B cell (primary cell): ENCODE results near the gene TOMM6. TPM values are rescaled to one million over a fixed set of nuclear protein-coding genes. Genes with fewer than 3 reads are reported as not detected.

ENCODE experiments used
- ATAC-seq: fragments of 200-7000 bp; cut with Tn5 transposase; one replicate; pipeline ENCODE4 v1.10.0; 2021; ENCODE audit warnings: low read depth, mild to moderate bottlenecking, moderate number of reproducible peaks, moderate library complexity
- CTCF ChIA-PET: fragments of 350-600 bp; sonication (Branson Sonifier 250); formaldehyde crosslinking; loops from one replicate; lab custom pipeline; 2021; ENCODE audit warnings: antibody characterized with exemption, inconsistent platforms; lab: Charles Lee
- POLR2A ChIA-PET: fragments of 350-600 bp; sonication (Branson Sonifier 250); formaldehyde crosslinking; loops from one replicate; lab custom pipeline; 2021; ENCODE audit warnings: antibody characterized with exemption; lab: Charles Lee
- DNase-seq: peaks from one replicate; pipeline ENCODE4 v3.0.0; 2013
- H2AFZ ChIP-seq: 2 replicates; pipeline ENCODE4 v1.6.1; 2012; ENCODE audit warnings: mild to moderate bottlenecking, low read depth, low read length; ENCODE audit not compliant: insufficient read depth, poor library complexity, severe bottlenecking
- H3K27ac ChIP-seq, 2 donors: 1 replicate in 1 of 2; 2 replicates in 1 of 2; pipeline ENCODE4 v1.5.1; 2012 to 2013; ENCODE audit warnings: low read length in 2 of 2, mild to moderate bottlenecking in 2 of 2, moderate library complexity in 1 of 2
- H3K27me3 ChIP-seq, 4 experiments: fragments of 200-600 bp in 1 of 4; sonication (generic) in 1 of 4; replicated peaks in 1 of 4; 1 replicate in 2 of 4; 2 replicates in 2 of 4; pipeline versions ENCODE4 v1.6.1 to v1.7.0; 2013 to 2016; ENCODE audit warnings: low read length in 3 of 4, mild to moderate bottlenecking in 2 of 4, mixed read lengths in 1 of 4, moderate library complexity in 1 of 4; ENCODE audit not compliant: insufficient read depth in 4 of 4, control insufficient read depth in 3 of 4; ENCODE audit errors: control extremely low read depth in 1 of 4
- H3K36me3 ChIP-seq, 2 experiments: replicated peaks in 1 of 2; 1 replicate in 1 of 2; 2 replicates in 1 of 2; pipeline versions ENCODE4 v1.6.1 to v1.7.1; 2013; ENCODE audit warnings: low read length in 1 of 2; ENCODE audit not compliant: insufficient read depth in 2 of 2, control insufficient read depth in 1 of 2; ENCODE audit errors: control extremely low read depth in 1 of 2, extremely low read depth in 1 of 2
- H3K4me1 ChIP-seq, 2 donors: fragments of 200-600 bp in 1 of 2; sonication (generic) in 1 of 2; 1 replicate in 1 of 2; 2 replicates in 1 of 2; pipeline versions ENCODE4 v1.5.1 to v1.6.1; 2013 to 2017; ENCODE audit warnings: low read length in 2 of 2; ENCODE audit not compliant: control insufficient read depth in 2 of 2, insufficient read depth in 2 of 2
- H3K4me2 ChIP-seq: replicated peaks from 2 replicates; pipeline ENCODE3; 2012; ENCODE audit warnings: mild to moderate bottlenecking, low read depth, low read length; ENCODE audit not compliant: poor library complexity, severe bottlenecking
- H3K4me3 ChIP-seq, 5 experiments: fragments of 200-600 bp in 1 of 5; sonication (generic) in 1 of 5; 1 replicate in 3 of 5; 2 replicates in 2 of 5; pipeline versions ENCODE4 v1.5.1 to v1.7.0; 2011 to 2016; ENCODE audit warnings: low read length in 4 of 5, mild to moderate bottlenecking in 4 of 5, low read depth in 2 of 5, control low read depth in 1 of 5, moderate library complexity in 1 of 5; ENCODE audit not compliant: insufficient read depth in 1 of 5; ENCODE audit errors: control extremely low read depth in 1 of 5, extremely low read depth in 1 of 5
- H3K79me2 ChIP-seq: fragments of 200-600 bp; sonication (generic); one replicate; pipeline ENCODE4 v1.6.0; 2016; ENCODE audit warnings: low read length; ENCODE audit not compliant: control insufficient read depth, insufficient read depth
- H3K9ac ChIP-seq: fragments of 200-600 bp; sonication (generic); 2 replicates; pipeline ENCODE4 v1.6.1; 2017; ENCODE audit warnings: mild to moderate bottlenecking, low read length, moderate library complexity
- H3K9me3 ChIP-seq, 3 donors: one replicate each; pipeline versions ENCODE4 v1.6.1 to v1.7.1; 2013; ENCODE audit warnings: low read length in 2 of 3; ENCODE audit not compliant: control insufficient read depth in 2 of 3, insufficient read depth in 1 of 3; ENCODE audit errors: control extremely low read depth in 1 of 3
- H4K20me1 ChIP-seq: 2 replicates; pipeline ENCODE4 v1.6.0; 2012; ENCODE audit warnings: mild to moderate bottlenecking, low read length; ENCODE audit not compliant: insufficient read depth, control insufficient read depth, poor library complexity, severe bottlenecking
- H3K27ac Mint-ChIP-seq: one replicate; pipeline ENCODE4 v1.8.0; 2021; ENCODE audit warnings: mixed read lengths
- H3K27me3 Mint-ChIP-seq: one replicate; pipeline ENCODE4 v1.8.0; 2021; ENCODE audit warnings: mixed read lengths
- H3K4me1 Mint-ChIP-seq: one replicate; pipeline ENCODE4 v1.8.0; 2021; ENCODE audit warnings: mixed read lengths
- H3K4me3 Mint-ChIP-seq: one replicate; pipeline ENCODE4 v1.8.0; 2021; ENCODE audit warnings: mixed read lengths
- H3K9me3 Mint-ChIP-seq: one replicate; pipeline ENCODE4 v1.8.0; 2022; ENCODE audit warnings: mixed read lengths; ENCODE audit not compliant: insufficient read depth
- EZH2 ChIP-seq: IDR thresholded peaks from 2 replicates; pipeline ENCODE4 v1.6.1; 2012; ENCODE audit warnings: borderline replicate concordance, low read depth, mild to moderate bottlenecking, moderate library complexity, low read length; ENCODE audit not compliant: insufficient read depth, poor library complexity, severe bottlenecking
- WGBS: methylation state at CpG from one replicate; pipeline ENCODE4 v1.1.5; 2013; ENCODE audit warnings: missing lambda C conversion rate; ENCODE audit not compliant: insufficient coverage; 5-methylcytosine and 5-hydroxymethylcytosine counted together
- intact Hi-C: fragments of 100-400 bp; cut with micrococcal nuclease; formaldehyde crosslinking; loops from one replicate; pipeline ENCODE4 v1.10.0; 2022
- polyA plus RNA-seq: library from polyadenylated mRNA; depleted of rRNA; stranded (reverse); fragments of >200 nt; gene quantifications from 2 replicates; pipeline ENCODE4 v1.2.3, GENCODE V29; 2012
- total RNA-seq, 2 donors: library from RNA; stranded (reverse); fragments of 120-200 nt in 1 of 2; gene quantifications; 1 replicate in 1 of 2; 2 replicates in 1 of 2; pipeline versions ENCODE4 v1.2.3 to v1.2.4, GENCODE V29; 2013 to 2022
- TF ChIP-seq, protein P1 (sequence below): fragments of 200-600 bp; IDR thresholded peaks from one replicate; pipeline ENCODE4 v1.8.0; 2022; ENCODE audit warnings: antibody characterized with exemption, mild to moderate bottlenecking

TOMM6 gene
- total and polyA plus RNA-seq, 2 donors (not counting 1 experiment from before 2014, with no cell fraction given): 117 to 239 TPM

DNA sequence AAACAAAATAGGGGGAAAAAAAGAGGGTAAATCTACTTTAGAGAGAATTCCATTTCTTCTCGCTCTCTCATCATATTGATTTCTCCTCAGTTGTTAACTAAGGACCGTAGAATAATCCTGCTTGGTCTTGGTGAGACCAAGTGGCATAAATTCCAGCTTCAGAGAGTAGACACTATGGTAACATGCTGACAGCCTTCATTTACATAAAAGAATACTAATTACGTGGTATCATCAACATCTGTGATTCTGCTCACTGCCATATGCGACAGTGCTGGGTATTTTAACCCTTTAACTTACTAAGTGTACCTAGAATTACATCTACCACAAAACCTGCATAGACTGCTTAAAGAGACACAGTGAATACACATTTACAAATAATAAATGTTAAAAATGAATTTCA is 27.1 kb downstream of the TOMM6 start:
- Histone ChIP-seq H2AFZ (no peak overlapping the region), H3K27me3 (no peaks in the 10 kb centered on the region), H3K9me3 (no peaks in the 10 kb centered on the region), H3K4me3 (no peak overlapping the region), H3K9ac (no peak overlapping the region), H3K4me2 (no peak overlapping the region), H3K79me2 (no peaks in the 10 kb centered on the region), H3K36me3 (no peaks in the 10 kb centered on the region), H3K4me1 (no peaks in the 10 kb centered on the region), H4K20me1 (no peaks in the 10 kb centered on the region), H3K27ac (no peak overlapping the region)
- CTCF ChIA-PET: interaction anchor here (1.5 kb wide), 1 partner anchor 28 kb away, joined by 3 read pairs; the partner anchor contains the start of gene TOMM6
- ATAC-seq: no peak
- Mint-ChIP-seq H3K4me1 (no peaks in the 10 kb centered on the region), H3K27ac (no peak overlapping the region), H3K27me3 (no peaks in the 10 kb centered on the region), H3K4me3 (no peak overlapping the region), H3K9me3 (no peaks in the 10 kb centered on the region)
- intact Hi-C loops: no loop called here
- WGBS: 100% methylated on average over 2 of the region's 4 CpGs
- no peak for TF ChIP-seq EZH2
- TF ChIP-seq, protein P1, sequence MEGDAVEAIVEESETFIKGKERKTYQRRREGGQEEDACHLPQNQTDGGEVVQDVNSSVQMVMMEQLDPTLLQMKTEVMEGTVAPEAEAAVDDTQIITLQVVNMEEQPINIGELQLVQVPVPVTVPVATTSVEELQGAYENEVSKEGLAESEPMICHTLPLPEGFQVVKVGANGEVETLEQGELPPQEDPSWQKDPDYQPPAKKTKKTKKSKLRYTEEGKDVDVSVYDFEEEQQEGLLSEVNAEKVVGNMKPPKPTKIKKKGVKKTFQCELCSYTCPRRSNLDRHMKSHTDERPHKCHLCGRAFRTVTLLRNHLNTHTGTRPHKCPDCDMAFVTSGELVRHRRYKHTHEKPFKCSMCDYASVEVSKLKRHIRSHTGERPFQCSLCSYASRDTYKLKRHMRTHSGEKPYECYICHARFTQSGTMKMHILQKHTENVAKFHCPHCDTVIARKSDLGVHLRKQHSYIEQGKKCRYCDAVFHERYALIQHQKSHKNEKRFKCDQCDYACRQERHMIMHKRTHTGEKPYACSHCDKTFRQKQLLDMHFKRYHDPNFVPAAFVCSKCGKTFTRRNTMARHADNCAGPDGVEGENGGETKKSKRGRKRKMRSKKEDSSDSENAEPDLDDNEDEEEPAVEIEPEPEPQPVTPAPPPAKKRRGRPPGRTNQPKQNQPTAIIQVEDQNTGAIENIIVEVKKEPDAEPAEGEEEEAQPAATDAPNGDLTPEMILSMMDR: no peak
- no peak for DNase-seq
- POLR2A ChIA-PET: no interaction called here

DNA sequence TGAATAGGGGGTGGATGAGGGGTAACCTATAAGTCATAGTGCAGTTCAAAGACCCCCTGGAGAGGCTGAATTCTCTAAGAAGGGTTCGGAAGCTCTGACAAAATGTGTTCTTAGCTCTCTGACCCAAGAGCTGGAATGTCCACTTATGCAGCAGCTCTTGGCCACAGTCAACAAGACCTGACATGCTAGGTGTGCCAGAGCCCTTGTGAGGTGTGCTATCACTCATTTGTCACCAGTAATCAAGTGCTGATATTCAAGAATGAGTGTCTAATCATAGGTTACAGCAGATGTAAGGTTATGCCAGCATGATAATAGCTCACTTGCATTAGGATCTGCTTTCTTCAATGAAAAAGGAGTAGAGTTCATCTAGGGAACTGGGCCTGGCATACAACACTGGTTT is 28.1 kb downstream of the TOMM6 start:
- POLR2A ChIA-PET: no interaction called here

More for the DNA sequence above, 28.1 kb downstream of the TOMM6 start:
- H3K4me3 ChIP-seq: no peak overlapping the region
- 100% methylated on average over 1 of the region's 1 CpG for WGBS
- Mint-ChIP-seq H3K4me1 (no peaks in the 10 kb centered on the region), H3K27me3 (no peaks in the 10 kb centered on the region), H3K27ac (no peak overlapping the region), H3K4me3 (no peak overlapping the region), H3K9me3 (no peaks in the 10 kb centered on the region)
- H3K9me3 ChIP-seq: no peaks in the 10 kb centered on the region
- DNase-seq: no peak
- H3K4me1 ChIP-seq: no peaks in the 10 kb centered on the region
- H4K20me1 ChIP-seq: no peaks in the 10 kb centered on the region
- TF ChIP-seq, protein P1: no peak
- no peak for TF ChIP-seq EZH2
- no peak overlapping the region for H3K9ac ChIP-seq
- H3K27ac ChIP-seq: no peak overlapping the region
- CTCF ChIA-PET: interaction anchor here (1.5 kb wide), 1 partner anchor 29 kb away, joined by 3 read pairs; the partner anchor contains the start of gene TOMM6
- no peaks in the 10 kb centered on the region for H3K36me3 ChIP-seq
- intact Hi-C loops: no loop called here
- H2AFZ ChIP-seq: no peak overlapping the region
- no peak for ATAC-seq
- H3K79me2 ChIP-seq: no peaks in the 10 kb centered on the region
- no peaks in the 10 kb centered on the region for H3K27me3 ChIP-seq
- H3K4me2 ChIP-seq: no peak overlapping the region
